GM12864 (cell line): ENCODE measurements around the gene SLC39A7.

Experiments
- DNase-seq: peaks from one replicate; pipeline ENCODE4 v3.0.0-alpha.2; 2011; ENCODE audit warnings: low read depth
- H3K4me3 ChIP-seq: 2 replicates; pipeline ENCODE4 v1.5.1; 2011; ENCODE audit warnings: mild to moderate bottlenecking, low read depth, low read length, control low read depth
- TF ChIP-seq, protein P1 (sequence below): IDR thresholded peaks from 2 replicates; pipeline ENCODE4 v1.5.1; 2011; ENCODE audit warnings: low read depth, mild to moderate bottlenecking, moderate library complexity, low read length, control low read depth, inconsistent platforms; ENCODE audit errors: missing control alignments

SLC39A7 gene

DNA sequence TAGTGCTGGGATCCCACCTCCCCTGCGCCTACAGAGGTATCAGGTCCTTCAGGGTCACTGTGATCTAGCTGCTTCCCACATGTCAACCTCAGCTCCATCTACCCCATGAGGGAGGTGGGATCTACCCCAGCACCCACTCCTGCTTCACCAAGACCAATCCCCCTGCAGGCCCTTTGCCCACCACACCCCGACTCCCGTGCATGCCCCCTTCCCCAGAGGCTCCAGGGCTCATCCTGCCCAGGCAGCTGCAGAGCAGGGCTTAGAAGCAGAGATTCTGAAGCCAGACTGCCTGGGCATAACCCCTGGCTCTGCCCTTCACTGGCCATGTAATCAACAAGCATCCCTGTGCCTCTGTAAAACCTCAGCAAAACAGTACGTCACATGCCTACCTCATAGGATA lies 25.9 kb upstream of the SLC39A7 start:
- H3K4me3 ChIP-seq = no peak overlapping the region
- DNase-seq = no peak
- TF ChIP-seq, protein P1, sequence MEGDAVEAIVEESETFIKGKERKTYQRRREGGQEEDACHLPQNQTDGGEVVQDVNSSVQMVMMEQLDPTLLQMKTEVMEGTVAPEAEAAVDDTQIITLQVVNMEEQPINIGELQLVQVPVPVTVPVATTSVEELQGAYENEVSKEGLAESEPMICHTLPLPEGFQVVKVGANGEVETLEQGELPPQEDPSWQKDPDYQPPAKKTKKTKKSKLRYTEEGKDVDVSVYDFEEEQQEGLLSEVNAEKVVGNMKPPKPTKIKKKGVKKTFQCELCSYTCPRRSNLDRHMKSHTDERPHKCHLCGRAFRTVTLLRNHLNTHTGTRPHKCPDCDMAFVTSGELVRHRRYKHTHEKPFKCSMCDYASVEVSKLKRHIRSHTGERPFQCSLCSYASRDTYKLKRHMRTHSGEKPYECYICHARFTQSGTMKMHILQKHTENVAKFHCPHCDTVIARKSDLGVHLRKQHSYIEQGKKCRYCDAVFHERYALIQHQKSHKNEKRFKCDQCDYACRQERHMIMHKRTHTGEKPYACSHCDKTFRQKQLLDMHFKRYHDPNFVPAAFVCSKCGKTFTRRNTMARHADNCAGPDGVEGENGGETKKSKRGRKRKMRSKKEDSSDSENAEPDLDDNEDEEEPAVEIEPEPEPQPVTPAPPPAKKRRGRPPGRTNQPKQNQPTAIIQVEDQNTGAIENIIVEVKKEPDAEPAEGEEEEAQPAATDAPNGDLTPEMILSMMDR = no peak

DNA sequence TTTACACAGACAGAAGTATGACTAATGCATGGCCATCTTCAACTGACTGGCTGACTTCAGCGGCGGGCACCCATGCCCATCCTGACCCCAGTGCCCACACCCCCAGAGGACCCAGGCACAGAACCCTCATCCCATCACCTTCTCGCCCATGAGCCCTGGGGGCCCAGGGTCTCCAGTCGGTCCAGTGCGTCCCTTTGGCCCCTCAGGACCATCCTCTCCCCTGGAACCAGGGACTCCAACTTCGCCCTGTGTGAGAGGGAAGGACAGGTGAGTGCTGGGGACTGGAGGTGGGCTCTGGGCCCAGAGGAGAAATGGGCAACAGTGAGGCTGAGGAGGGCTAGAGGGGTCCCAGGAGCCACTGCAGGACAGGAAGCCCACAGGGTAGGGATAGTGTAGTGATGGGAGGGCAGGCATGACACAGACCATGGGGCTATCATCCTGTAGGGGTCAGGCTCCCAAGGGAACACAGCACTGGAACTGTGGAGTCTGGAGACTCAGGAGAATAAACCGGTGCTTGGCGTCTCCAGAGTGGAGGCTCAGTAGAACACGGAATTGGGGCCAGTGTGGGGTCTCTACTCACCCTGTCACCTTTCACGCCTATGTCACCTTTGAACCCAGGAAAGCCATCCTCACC lies 25.1 kb upstream of the SLC39A7 start:
- no peak overlapping the region for H3K4me3 ChIP-seq
- TF ChIP-seq, protein P1 = no peak
- no peak for DNase-seq

DNA sequence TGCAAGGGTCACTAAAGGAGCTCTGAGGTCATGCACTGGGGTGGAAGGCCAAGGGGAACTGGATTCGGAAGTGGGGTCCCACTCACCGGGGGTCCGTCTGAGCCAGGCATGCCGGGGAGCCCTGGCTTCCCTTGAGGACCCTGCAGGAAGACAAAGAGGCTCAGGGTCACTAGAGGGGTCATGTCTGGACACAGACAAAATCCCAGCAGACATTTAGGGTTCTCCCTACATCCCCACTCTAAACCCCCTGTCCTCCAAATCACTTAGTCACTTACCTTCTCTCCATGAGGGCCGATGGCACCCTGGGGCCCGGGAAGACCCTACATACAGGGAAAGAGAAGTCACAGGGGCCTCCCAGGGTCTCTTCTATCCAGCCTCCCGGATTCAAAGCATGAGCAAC lies 23.8 kb upstream of the SLC39A7 start:
- H3K4me3 ChIP-seq = no peak overlapping the region
- no peak for DNase-seq
- TF ChIP-seq, protein P1 = no peak

DNA sequence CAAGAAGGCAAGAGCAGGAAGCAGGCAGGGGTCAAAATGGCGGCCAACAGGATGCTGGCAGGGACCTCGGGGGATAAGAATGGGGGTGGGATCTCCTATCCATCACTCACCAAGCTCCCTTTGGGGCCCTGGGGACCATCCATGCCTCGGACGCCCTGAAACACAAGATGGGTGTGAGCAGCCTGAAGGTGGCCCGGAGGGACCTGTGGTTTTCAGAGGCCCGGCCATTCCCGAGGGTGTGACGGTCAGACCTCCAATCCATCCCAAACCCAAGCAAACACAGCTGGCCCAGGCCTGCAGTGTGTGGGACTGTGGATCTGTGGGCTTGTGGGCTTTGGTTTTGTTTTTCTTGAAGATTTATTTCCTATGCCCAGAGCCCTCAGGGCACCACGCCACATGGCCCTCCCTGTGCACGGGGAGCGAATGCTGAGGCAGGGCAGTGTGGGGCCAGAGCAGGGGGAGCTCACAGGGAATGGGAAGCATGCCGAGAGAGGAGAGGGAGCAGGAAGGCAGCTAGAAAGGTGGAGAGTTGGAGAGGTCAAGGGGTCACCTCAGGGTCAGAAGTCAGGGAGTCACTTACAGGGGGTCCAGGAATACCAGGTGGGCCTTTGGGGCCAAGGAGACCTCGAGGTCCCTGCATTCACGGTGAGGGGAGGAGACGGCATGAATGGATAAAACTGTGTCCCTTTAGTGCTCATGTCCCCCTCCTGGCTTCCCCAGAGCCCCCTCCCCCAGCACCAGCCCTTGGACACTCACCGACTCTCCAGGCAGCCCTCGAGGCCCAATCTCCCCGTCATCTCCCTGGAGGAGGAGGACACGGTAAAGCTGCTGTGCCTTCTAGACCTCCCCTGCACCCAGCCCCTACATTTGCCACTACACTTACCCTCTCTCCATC lies 22.9 kb upstream of the SLC39A7 start:
- no peak overlapping the region for H3K4me3 ChIP-seq
- DNase-seq = no peak
- TF ChIP-seq, protein P1 = no peak

DNA sequence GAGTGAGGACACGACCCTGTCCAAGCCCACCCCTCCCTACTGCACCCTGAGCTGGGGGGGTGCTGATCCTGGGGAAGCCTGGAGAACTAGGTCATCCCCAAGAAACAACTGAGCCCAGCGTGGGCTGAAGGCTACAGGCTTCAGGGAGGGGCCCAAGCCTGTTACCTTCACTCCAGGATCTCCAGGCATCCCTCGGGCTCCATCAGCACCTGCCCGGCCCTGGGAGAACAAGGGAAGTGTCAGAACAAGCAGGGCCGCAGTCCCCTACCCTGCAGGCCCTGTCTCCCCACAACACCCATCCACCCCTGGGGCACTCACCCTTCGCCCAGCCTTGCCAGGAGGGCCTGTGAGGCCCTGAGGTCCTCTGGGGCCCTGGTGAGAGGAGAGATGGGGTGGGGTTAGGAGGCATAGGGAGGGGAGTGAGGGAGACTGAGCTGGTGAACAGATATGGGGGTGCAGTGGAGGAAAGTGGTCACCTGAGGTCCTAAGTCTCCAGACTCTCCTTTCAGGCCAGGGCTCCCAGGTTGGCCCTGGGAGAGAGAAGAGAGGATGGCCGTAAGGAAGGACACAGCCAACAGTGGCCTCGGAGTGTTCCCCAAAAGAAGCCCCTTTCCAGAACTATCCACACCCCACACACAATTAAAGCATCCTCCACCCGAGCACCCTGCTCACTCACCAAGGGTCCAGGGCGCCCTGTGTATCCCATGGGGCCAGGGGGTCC lies 21.8 kb upstream of the SLC39A7 start:
- TF ChIP-seq, protein P1 = no peak
- no peak overlapping the region for H3K4me3 ChIP-seq
- DNase-seq = no peak

DNA sequence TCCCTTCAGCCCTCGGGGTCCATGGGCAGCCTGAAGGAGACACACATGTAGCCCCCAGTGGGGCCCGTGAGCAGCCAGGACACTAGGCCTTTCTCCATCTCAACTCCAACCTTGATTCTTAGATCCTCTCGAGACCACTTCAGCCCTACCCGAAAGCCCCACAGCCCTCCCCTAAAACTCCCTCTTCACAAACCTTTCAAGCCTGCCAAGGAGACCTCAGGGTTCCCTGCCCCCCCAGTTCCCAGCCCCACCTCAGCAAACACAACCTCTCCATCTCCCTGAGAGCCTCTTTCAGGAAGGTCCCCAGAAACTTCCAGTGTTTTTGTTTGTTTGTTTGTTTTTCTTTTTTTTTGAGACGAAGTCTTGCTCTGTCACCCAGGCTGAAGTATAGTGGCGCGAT lies 19.5 kb upstream of the SLC39A7 start:
- no peak for DNase-seq
- TF ChIP-seq, protein P1 = no peak
- no peak overlapping the region for H3K4me3 ChIP-seq
